Neural progenitor cell (in vitro differentiated cells): Measurements from ENCODE around the gene CAMK1D. TPM values are rescaled to one million over a fixed set of nuclear protein-coding genes. Genes with fewer than 3 reads are reported as not detected.
A peak's percentile ranks its signal among the peaks of the same experiment; 100 is the strongest.

Experiments used
- DNase-seq: peaks from one replicate; pipeline ENCODE4 v3.0.0-alpha.2; 2016; ENCODE audit warnings: low spot score
- H2AFZ ChIP-seq: fragments of 200-600 bp; sonication (generic); replicated peaks from 2 replicates; pipeline ENCODE4 v1.6.1; 2016; ENCODE audit warnings: antibody characterized with exemption
- H3F3A ChIP-seq: fragments of 200-600 bp; sonication (generic); 2 replicates; pipeline ENCODE4 v1.6.1; 2016; ENCODE audit warnings: antibody characterized with exemption, low read depth
- H3K27ac ChIP-seq: fragments of 200-600 bp; sonication (generic); 2 replicates; pipeline ENCODE4 v1.5.1; 2016; ENCODE audit warnings: mild to moderate bottlenecking
- H3K27me3 ChIP-seq: fragments of 200-600 bp; sonication (generic); 2 replicates; pipeline ENCODE4 v1.6.1; 2016; ENCODE audit warnings: mild to moderate bottlenecking, moderate library complexity
- H3K36me3 ChIP-seq: fragments of 200-600 bp; sonication (generic); 2 replicates; pipeline ENCODE4 v1.5.1; 2016
- H3K4me1 ChIP-seq: fragments of 200-600 bp; sonication (generic); 2 replicates; pipeline ENCODE4 v1.6.1; 2016; ENCODE audit warnings: mixed run types
- H3K4me2 ChIP-seq: fragments of 200-600 bp; sonication (generic); 2 replicates; pipeline ENCODE4 v1.6.1; 2016
- H3K4me3 ChIP-seq: fragments of 200-600 bp; sonication (generic); 2 replicates; pipeline ENCODE4 v1.5.1; 2016
- H3K79me2 ChIP-seq: fragments of 200-600 bp; sonication (generic); 2 replicates; pipeline ENCODE4 v1.6.1; 2016; ENCODE audit warnings: low read depth
- H3K9ac ChIP-seq: fragments of 200-600 bp; sonication (generic); 2 replicates; pipeline ENCODE4 v1.6.1; 2016
- H3K9me3 ChIP-seq: fragments of 200-600 bp; sonication (generic); 2 replicates; pipeline ENCODE4 v1.5.1; 2016; ENCODE audit warnings: low read depth
- H4K20me1 ChIP-seq: fragments of 200-600 bp; sonication (generic); 2 replicates; pipeline ENCODE4 v1.6.1; 2016; ENCODE audit warnings: low read depth
- H3K27ac Mint-ChIP-seq: 3 replicates; pipeline ENCODE4 v1.8.0; 2021; ENCODE audit warnings: mixed read lengths
- H3K27me3 Mint-ChIP-seq: 2 replicates; pipeline ENCODE4 v1.8.0; 2022; ENCODE audit warnings: low read depth, mild to moderate bottlenecking, inconsistent platforms, moderate library complexity, mixed read lengths; ENCODE audit not compliant: insufficient read depth
- H3K36me3 Mint-ChIP-seq: 3 replicates; pipeline ENCODE4 v1.8.0; 2021; ENCODE audit warnings: mixed read lengths
- H3K4me1 Mint-ChIP-seq: 3 replicates; pipeline ENCODE4 v1.8.0; 2021; ENCODE audit warnings: mixed read lengths
- H3K4me3 Mint-ChIP-seq: 3 replicates; pipeline ENCODE4 v1.8.0; 2021; ENCODE audit warnings: mild to moderate bottlenecking, moderate library complexity, mixed read lengths
- H3K9me3 Mint-ChIP-seq: 3 replicates; pipeline ENCODE4 v1.8.0; 2020; ENCODE audit warnings: mixed read lengths
- EZH2 ChIP-seq: fragments of 200-600 bp; sonication (generic); IDR thresholded peaks from 2 replicates; pipeline ENCODE4 v1.6.1; 2017; ENCODE audit warnings: antibody characterized with exemption, mild to moderate bottlenecking, moderate library complexity
- EZH2phosphoT487 ChIP-seq: fragments of 200-600 bp; sonication (generic); IDR thresholded peaks from 2 replicates; pipeline ENCODE4 v1.6.1; 2017; ENCODE audit warnings: antibody characterized with exemption
- microRNA counts: library from miRNA; unstranded; fragments of <30 nt; microRNA quantifications from one replicate; lab custom pipeline; 2016
- microRNA-seq: library from miRNA; unstranded; fragments of <30 nt; microRNA quantifications from one replicate; pipeline ENCODE4, GENCODE V29; 2016
- small RNA-seq: library from RNA; depleted of rRNA; stranded (forward); fragments of <200 nt; gene quantifications from one replicate; pipeline ENCODE3, GENCODE V24; 2015
- total RNA-seq: library from RNA; depleted of rRNA; stranded (reverse); fragments of >200 nt; gene quantifications from 2 replicates; pipeline ENCODE4 v1.2.3, GENCODE V29; 2015; ENCODE audit warnings: low replicate concordance
- TF ChIP-seq, protein P1 (sequence below): fragments of 200-600 bp; sonication (generic); IDR thresholded peaks from 2 replicates; pipeline ENCODE4 v1.5.1; 2017; ENCODE audit warnings: antibody characterized with exemption, mild to moderate bottlenecking

CAMK1D gene
- total RNA-seq, 1 donor from 2014 or later, result 7.6 TPM

DNA sequence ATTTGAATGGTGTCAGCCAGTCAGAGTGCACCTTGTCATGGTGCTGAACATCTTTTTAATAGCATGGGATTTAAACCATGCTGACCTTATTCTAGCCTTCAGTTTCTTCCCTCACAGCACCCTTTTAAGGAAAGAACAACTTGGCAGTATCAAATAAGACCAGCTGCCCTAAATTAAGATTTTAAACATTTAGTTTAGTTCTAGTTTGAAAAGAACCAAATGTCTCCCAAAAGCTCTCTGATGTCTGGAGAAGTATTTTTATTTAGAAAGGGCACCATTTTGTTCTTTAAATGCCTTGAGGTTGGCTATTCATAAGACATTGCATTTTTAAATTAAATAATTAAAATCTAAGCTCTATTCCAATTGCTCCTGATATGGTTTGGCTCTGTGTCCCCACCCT is 531.1 kb downstream of the CAMK1D start:
- Histone ChIP-seq H3K4me3 (no peak overlapping the region), H3K4me1 (no peaks in the 10 kb centered on the region), H3K36me3 (no peaks in the 10 kb centered on the region), H3F3A (no peaks in the 10 kb centered on the region), H3K9ac (no peak overlapping the region), H3K27ac (no peak overlapping the region), H4K20me1 (no peaks in the 10 kb centered on the region), H3K79me2 (no peaks in the 10 kb centered on the region), H3K4me2 (no peak overlapping the region), H2AFZ (no peak overlapping the region), H3K27me3 (no peaks in the 10 kb centered on the region), H3K9me3 (no peaks in the 10 kb centered on the region)
- Mint-ChIP-seq H3K27me3 (peaks cover 5% of the 10 kb centered on the region), H3K4me3 (no peak overlapping the region), H3K36me3 (no peaks in the 10 kb centered on the region), H3K9me3 (peaks cover 3% of the 10 kb centered on the region), H3K27ac (no peak overlapping the region), H3K4me1 (no peaks in the 10 kb centered on the region)
- DNase-seq, result no peak
- TF ChIP-seq, protein P1, sequence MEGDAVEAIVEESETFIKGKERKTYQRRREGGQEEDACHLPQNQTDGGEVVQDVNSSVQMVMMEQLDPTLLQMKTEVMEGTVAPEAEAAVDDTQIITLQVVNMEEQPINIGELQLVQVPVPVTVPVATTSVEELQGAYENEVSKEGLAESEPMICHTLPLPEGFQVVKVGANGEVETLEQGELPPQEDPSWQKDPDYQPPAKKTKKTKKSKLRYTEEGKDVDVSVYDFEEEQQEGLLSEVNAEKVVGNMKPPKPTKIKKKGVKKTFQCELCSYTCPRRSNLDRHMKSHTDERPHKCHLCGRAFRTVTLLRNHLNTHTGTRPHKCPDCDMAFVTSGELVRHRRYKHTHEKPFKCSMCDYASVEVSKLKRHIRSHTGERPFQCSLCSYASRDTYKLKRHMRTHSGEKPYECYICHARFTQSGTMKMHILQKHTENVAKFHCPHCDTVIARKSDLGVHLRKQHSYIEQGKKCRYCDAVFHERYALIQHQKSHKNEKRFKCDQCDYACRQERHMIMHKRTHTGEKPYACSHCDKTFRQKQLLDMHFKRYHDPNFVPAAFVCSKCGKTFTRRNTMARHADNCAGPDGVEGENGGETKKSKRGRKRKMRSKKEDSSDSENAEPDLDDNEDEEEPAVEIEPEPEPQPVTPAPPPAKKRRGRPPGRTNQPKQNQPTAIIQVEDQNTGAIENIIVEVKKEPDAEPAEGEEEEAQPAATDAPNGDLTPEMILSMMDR, result no peak
- no peak for TF ChIP-seq EZH2phosphoT487
- TF ChIP-seq EZH2, result no peak

DNA sequence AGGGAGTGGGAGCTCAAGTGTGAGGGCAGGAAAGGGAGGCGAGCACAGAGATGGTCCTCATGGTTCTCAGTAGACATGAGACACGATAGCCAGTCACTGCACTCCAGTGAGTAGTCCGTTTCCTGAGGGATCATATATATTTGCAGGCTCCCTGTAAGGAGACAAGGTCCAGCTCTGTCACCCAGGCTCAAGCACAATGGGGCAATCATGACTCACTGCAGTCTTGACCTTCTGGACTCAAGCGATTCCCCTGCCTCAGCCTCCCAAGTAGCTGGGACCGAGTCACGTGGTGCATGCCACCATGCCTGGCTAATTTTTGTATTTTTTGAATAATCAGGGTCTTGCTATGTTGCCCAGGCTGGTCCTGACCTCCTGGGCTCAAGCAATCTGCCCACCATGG is 535.5 kb downstream of the CAMK1D start:
- Mint-ChIP-seq H3K4me1 (no peaks in the 10 kb centered on the region), H3K27me3 (peaks cover 4% of the 10 kb centered on the region), H3K4me3 (no peak overlapping the region), H3K27ac (no peak overlapping the region), H3K36me3 (no peaks in the 10 kb centered on the region), H3K9me3 (peaks cover under 1% of the 10 kb centered on the region)
- DNase-seq, result no peak
- Histone ChIP-seq H2AFZ (no peak overlapping the region), H3K4me2 (no peak overlapping the region), H3K4me1 (no peaks in the 10 kb centered on the region), H3F3A (no peaks in the 10 kb centered on the region), H3K36me3 (no peaks in the 10 kb centered on the region), H3K79me2 (no peaks in the 10 kb centered on the region), H3K27ac (no peak overlapping the region), H3K9ac (no peak overlapping the region), H3K4me3 (no peak overlapping the region), H3K9me3 (no peaks in the 10 kb centered on the region), H4K20me1 (no peaks in the 10 kb centered on the region), H3K27me3 (no peaks in the 10 kb centered on the region)
- TF ChIP-seq, protein P1, result no peak
- no peak for TF ChIP-seq EZH2
- no peak for TF ChIP-seq EZH2phosphoT487

MicroRNAs within 50 kb of the gene (microRNA counts, 767-probe panel; counts per million panel counts)
- microRNA hsa-miR-548q (lab: Ali Mortazavi, UCI), result 460 counts per million, percentile 90 among the panel's probes with 10 or more counts

Small RNA genes within 50 kb of the gene (microRNA-seq; reads per million reads assigned to microRNA genes)
- gene MIR4480 (not detected), gene MIR4481 (not detected), gene MIR548Q (not detected)

Small RNA genes within 50 kb of the gene (small RNA-seq; reads per million reads assigned to genes)
- not detected for gene MIR4480
- gene MIR548Q, result not detected
- gene RF00279, result 0.14 reads per million
- not detected for gene RN7SL198P
- gene RNU6ATAC39P, result not detected

Other genes with a start within 250 kb of the CAMK1D start
- 39.1 and 39.6 TPM in 2 replicates for gene SEC61A2, start 219.9 kb upstream of the CAMK1D start, total RNA-seq
- gene NUDT5, start 153.7 kb upstream of the CAMK1D start, total RNA-seq, result 80.7 and 85.0 TPM in 2 replicates
- 134 and 135 TPM in 2 replicates for gene CDC123, start 153.4 kb upstream of the CAMK1D start, total RNA-seq